Measurements from ENCODE around the gene ACIN1.

DNA sequence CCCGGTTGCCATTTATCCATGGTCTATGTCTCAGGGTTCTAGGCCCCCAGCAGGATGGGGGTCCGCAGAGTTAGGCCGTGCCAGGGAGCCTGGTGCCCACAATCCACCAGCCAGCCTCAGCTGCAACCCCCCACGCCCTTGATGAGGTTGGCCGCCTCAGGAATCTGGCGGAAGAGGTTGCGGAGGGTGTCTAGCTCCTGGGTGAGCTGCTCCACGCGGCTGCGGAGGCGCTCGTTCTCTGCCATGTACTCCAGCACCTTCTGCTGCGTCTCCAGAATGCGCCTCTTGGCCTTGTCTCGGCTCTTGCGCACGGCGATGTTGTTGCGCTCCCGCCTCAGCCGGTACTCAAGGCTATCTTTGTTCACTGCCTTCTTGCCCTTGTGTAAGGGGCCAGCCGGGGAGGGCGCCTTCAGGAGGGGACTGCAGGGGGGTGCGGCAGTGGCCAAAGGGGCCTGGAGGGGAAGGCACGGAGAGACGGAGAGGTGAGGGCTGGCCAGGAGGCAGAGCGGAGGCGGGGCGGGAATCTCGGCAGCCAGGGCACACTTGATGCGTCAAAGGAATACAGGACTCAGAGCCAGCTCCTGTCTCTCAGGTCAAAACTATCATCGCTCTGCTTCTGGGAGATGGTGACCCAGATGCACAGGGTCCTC, 22.6 kb upstream of the ACIN1 start:
- TF ChIP-seq, protein P1, sequence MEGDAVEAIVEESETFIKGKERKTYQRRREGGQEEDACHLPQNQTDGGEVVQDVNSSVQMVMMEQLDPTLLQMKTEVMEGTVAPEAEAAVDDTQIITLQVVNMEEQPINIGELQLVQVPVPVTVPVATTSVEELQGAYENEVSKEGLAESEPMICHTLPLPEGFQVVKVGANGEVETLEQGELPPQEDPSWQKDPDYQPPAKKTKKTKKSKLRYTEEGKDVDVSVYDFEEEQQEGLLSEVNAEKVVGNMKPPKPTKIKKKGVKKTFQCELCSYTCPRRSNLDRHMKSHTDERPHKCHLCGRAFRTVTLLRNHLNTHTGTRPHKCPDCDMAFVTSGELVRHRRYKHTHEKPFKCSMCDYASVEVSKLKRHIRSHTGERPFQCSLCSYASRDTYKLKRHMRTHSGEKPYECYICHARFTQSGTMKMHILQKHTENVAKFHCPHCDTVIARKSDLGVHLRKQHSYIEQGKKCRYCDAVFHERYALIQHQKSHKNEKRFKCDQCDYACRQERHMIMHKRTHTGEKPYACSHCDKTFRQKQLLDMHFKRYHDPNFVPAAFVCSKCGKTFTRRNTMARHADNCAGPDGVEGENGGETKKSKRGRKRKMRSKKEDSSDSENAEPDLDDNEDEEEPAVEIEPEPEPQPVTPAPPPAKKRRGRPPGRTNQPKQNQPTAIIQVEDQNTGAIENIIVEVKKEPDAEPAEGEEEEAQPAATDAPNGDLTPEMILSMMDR (conservative IDR thresholded peaks at IDR 0.05 in 1 of 2, IDR thresholded peaks at IDR 0.05 in 1 of 2; ENCODE audit: low read depth in 1 of 2, low read length in 2 of 2) = no peak
- no peak for TF ChIP-seq EZH2 (IDR thresholded peaks at IDR 0.05; ENCODE audit: low read length, missing control alignments)

Measured in fibroblast of lung (primary cell).